ENCODE data around the gene NEAT1.
"Not testable (repeated sequence)": the region's sequence is repeated elsewhere in the genome, so short reads cannot be mapped to it uniquely, and the experiment has no call there.

Gene NEAT1

GRCh38 chr11:65470433-65471049 lies 47.9 kb downstream of the NEAT1 start:
- no peak overlapping the region for H3K4me2 ChIP-seq (ENCODE audit: low read length)
- H3K4me1 ChIP-seq = peaks cover 3% of the 10 kb centered on the region
- no peaks in the 10 kb centered on the region for H3K27me3 ChIP-seq (ENCODE audit: control insufficient read depth, insufficient read depth, low read length)
- peak overlapping the region; percentile 97 for H3K27ac ChIP-seq
- H3K36me3 ChIP-seq (ENCODE audit: control insufficient read depth, insufficient read depth, low read length) = no peaks in the 10 kb centered on the region
- H2AFZ ChIP-seq = no peak overlapping the region
- H3K4me3 ChIP-seq (ENCODE audit: low read depth, low read length) = no peak overlapping the region
- no peak for TF ChIP-seq CTCF (IDR thresholded peaks at IDR 0.05)
- H3K79me2 ChIP-seq = peaks cover 19% of the 10 kb centered on the region
- no peaks in the 10 kb centered on the region for H3K9me3 ChIP-seq (ENCODE audit: control insufficient read depth, low read length)
- no peak overlapping the region for H3K9ac ChIP-seq

GRCh38 chr11:65471447-65471891 lies 48.9 kb downstream of the NEAT1 start:
- H3K79me2 ChIP-seq = peaks cover 19% of the 10 kb centered on the region
- peak overlapping the region; percentile 56 for H3K9ac ChIP-seq
- H2AFZ ChIP-seq = peak overlapping the region; percentile 57
- H3K9me3 ChIP-seq (ENCODE audit: control insufficient read depth, low read length) = no peaks in the 10 kb centered on the region
- H3K36me3 ChIP-seq (ENCODE audit: control insufficient read depth, insufficient read depth, low read length) = no peaks in the 10 kb centered on the region
- peaks cover 5% of the 10 kb centered on the region for H3K4me1 ChIP-seq
- TF ChIP-seq CTCF (IDR thresholded peaks at IDR 0.05) = peak; percentile 64
- H3K27ac ChIP-seq = peak overlapping the region; percentile 97
- peak overlapping the region; percentile 47 for H3K4me3 ChIP-seq (ENCODE audit: low read depth, low read length)
- peak overlapping the region; percentile 77 for H3K4me2 ChIP-seq (ENCODE audit: low read length)
- no peaks in the 10 kb centered on the region for H3K27me3 ChIP-seq (ENCODE audit: control insufficient read depth, insufficient read depth, low read length)

- H3K27ac ChIP-seq = peak overlapping the region; percentile 97
- H3K9me3 ChIP-seq (ENCODE audit: control insufficient read depth, low read length); H2AFZ ChIP-seq; H3K36me3 ChIP-seq (ENCODE audit: control insufficient read depth, insufficient read depth, low read length); H3K4me1 ChIP-seq; H3K4me3 ChIP-seq (ENCODE audit: low read depth, low read length); H3K9ac ChIP-seq; H3K27me3 ChIP-seq (ENCODE audit: control insufficient read depth, insufficient read depth, low read length): not testable (repeated sequence)
- peaks cover 19% of the 10 kb centered on the region for H3K79me2 ChIP-seq
- peak overlapping the region; percentile 77 for H3K4me2 ChIP-seq (ENCODE audit: low read length)
Measured at GRCh38 chr11:65472588-65473277, 50.1 kb downstream of the NEAT1 start.

GRCh38 chr11:65473278-65473860 lies 50.8 kb downstream of the NEAT1 start:
- Histone ChIP-seq H3K27me3 (ENCODE audit: control insufficient read depth, insufficient read depth, low read length) (no peaks in the 10 kb centered on the region), H3K9me3 (ENCODE audit: control insufficient read depth, low read length) (no peaks in the 10 kb centered on the region), H3K4me3 (ENCODE audit: low read depth, low read length) (no peak overlapping the region), H2AFZ (no peak overlapping the region), H3K36me3 (ENCODE audit: control insufficient read depth, insufficient read depth, low read length) (no peaks in the 10 kb centered on the region), H3K27ac (peak overlapping the region; percentile 97), H3K4me1 (peaks cover 8% of the 10 kb centered on the region), H3K79me2 (peaks cover 20% of the 10 kb centered on the region), H3K4me2 (ENCODE audit: low read length) (no peak overlapping the region), H3K9ac (no peak overlapping the region)
- no peak for TF ChIP-seq CTCF (IDR thresholded peaks at IDR 0.05)

- no peak overlapping the region for H3K4me3 ChIP-seq (ENCODE audit: low read depth, low read length)
- peaks cover 24% of the 10 kb centered on the region for H3K79me2 ChIP-seq
- H2AFZ ChIP-seq = no peak overlapping the region
- no peaks in the 10 kb centered on the region for H3K27me3 ChIP-seq (ENCODE audit: control insufficient read depth, insufficient read depth, low read length)
- no peak overlapping the region for H3K4me2 ChIP-seq (ENCODE audit: low read length)
- H3K36me3 ChIP-seq (ENCODE audit: control insufficient read depth, insufficient read depth, low read length) = no peaks in the 10 kb centered on the region
- peaks cover 22% of the 10 kb centered on the region for H3K4me1 ChIP-seq
- no peak for TF ChIP-seq CTCF (IDR thresholded peaks at IDR 0.05)
- H3K9ac ChIP-seq = no peak overlapping the region
- no peak overlapping the region for H3K27ac ChIP-seq
- no peaks in the 10 kb centered on the region for H3K9me3 ChIP-seq (ENCODE audit: control insufficient read depth, low read length)
Measured at GRCh38 chr11:65474864-65475263, 52.3 kb downstream of the NEAT1 start.
